DOHH2 (cell line): ENCODE results near the gene RACGAP1.
A peak's percentile ranks its signal among the peaks of the same experiment; 100 is the strongest.

Source experiments
- H3F3A ChIP-seq: fragments of 200-600 bp; sonication (generic), shearing (Covaris generic); 2 replicates; pipeline ENCODE4 v1.6.0; 2016; ENCODE audit warnings: antibody characterized with exemption, mild to moderate bottlenecking; ENCODE audit not compliant: control insufficient read depth, insufficient read depth
- H3K27ac ChIP-seq: fragments of 200-600 bp; sonication (generic); 2 replicates; pipeline ENCODE4 v1.5.1; 2014; ENCODE audit warnings: low read depth, mild to moderate bottlenecking, low read length, moderate library complexity
- H3K27me3 ChIP-seq: fragments of 200-600 bp; sonication (generic); 2 replicates; pipeline ENCODE4 v1.6.1; 2014; ENCODE audit warnings: mild to moderate bottlenecking, low read length, mixed read lengths; ENCODE audit not compliant: control insufficient read depth
- H3K36me3 ChIP-seq: fragments of 200-600 bp; sonication (generic); 2 replicates; pipeline ENCODE4 v1.6.1; 2014; ENCODE audit warnings: mild to moderate bottlenecking, low read length, moderate library complexity, mixed read lengths; ENCODE audit not compliant: control insufficient read depth
- H3K4me1 ChIP-seq: fragments of 200-600 bp; sonication (generic); 2 replicates; pipeline ENCODE4 v1.6.1; 2014; ENCODE audit warnings: mild to moderate bottlenecking, low read length, mixed read lengths; ENCODE audit not compliant: control insufficient read depth
- H3K4me2 ChIP-seq: fragments of 200-600 bp; sonication (generic); 2 replicates; pipeline ENCODE4 v1.6.0; 2014; ENCODE audit warnings: mild to moderate bottlenecking, low read length, moderate library complexity
- H3K4me3 ChIP-seq: fragments of 200-600 bp; sonication (generic); 2 replicates; pipeline ENCODE4 v1.5.1; 2014; ENCODE audit warnings: mild to moderate bottlenecking, low read length, mixed read lengths
- H3K79me2 ChIP-seq: fragments of 200-600 bp; sonication (generic); 2 replicates; pipeline ENCODE4 v1.6.1; 2014; ENCODE audit warnings: mild to moderate bottlenecking, low read length, mixed read lengths; ENCODE audit not compliant: control insufficient read depth
- H3K9me2 ChIP-seq: fragments of 200-600 bp; sonication (generic); replicated peaks from 2 replicates; pipeline ENCODE4 v1.6.1; 2014; ENCODE audit warnings: mild to moderate bottlenecking, low read length, mixed read lengths; ENCODE audit not compliant: control insufficient read depth
- H3K9me3 ChIP-seq: fragments of 200-600 bp; sonication (generic); 2 replicates; pipeline ENCODE4 v1.6.1; 2014; ENCODE audit warnings: antibody characterized with exemption, low read length, mixed read lengths; ENCODE audit not compliant: control insufficient read depth, insufficient read depth
- H4K20me1 ChIP-seq: fragments of 200-600 bp; sonication (generic); 2 replicates; pipeline ENCODE4 v1.6.0; 2014; ENCODE audit warnings: low read depth, mild to moderate bottlenecking, antibody characterized with exemption, low read length, moderate library complexity; ENCODE audit not compliant: control insufficient read depth, insufficient read depth
- CTCF ChIP-seq: fragments of 200-600 bp; sonication (generic); IDR thresholded peaks from one replicate; pipeline ENCODE4 v1.5.1; 2014; ENCODE audit warnings: antibody characterized with exemption, mild to moderate bottlenecking, low read depth, low read length; ENCODE audit not compliant: poor library complexity, severe bottlenecking
- EZH2phosphoT487 ChIP-seq: fragments of 200-600 bp; sonication (generic); IDR thresholded peaks from 2 replicates; pipeline ENCODE4 v1.6.1; 2017; ENCODE audit warnings: borderline replicate concordance, mild to moderate bottlenecking, antibody characterized with exemption, low read length, moderate library complexity, mixed read lengths

Gene RACGAP1

DNA sequence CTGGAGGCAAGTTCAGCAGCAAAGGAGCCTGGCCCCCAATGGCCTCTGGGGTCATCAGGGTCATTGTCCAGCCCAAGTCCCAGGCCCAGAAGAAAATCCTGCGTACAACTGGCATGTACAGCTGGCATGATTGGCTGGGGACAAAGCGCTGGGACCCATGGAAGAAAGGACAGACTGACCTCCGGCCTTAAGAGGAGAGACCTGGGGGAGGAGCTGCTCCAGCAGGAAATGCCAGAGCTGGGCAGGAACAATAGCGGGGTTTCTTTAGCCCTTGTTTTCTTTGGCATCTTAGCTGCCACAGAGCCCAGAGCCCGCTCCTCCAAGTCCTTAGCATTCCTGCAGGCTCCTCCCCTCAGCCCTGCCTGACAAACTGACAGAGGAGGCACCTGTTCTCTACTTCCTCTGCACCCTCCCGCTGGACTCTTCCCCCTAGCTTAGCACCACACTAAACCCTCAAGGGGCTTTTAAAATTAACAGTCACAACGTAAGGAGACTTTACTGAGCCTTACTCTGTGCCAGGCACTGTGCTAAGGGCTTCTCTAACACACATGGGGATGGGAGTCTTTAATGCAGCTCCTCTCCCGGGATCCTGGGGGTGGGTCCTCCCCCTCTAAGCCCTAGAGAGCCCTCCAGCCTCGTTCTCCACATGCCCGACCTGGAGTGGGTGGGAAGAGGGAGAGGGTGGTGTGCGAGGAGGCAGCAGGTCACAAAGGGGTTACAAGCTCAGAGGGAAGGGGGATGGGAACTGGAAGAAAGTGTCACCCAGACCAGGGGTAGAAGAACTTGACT lies 65.4 kb downstream of the RACGAP1 start:
- Histone ChIP-seq H3K9me2 (no peaks in the 10 kb centered on the region), H3K27ac (no peak overlapping the region), H4K20me1 (no peaks in the 10 kb centered on the region), H3K9me3 (no peaks in the 10 kb centered on the region), H3K4me3 (no peak overlapping the region), H3F3A (no peaks in the 10 kb centered on the region), H3K27me3 (peaks cover 19% of the 10 kb centered on the region), H3K4me1 (peaks cover 8% of the 10 kb centered on the region), H3K79me2 (no peaks in the 10 kb centered on the region), H3K4me2 (peak overlapping the region; percentile 29), H3K36me3 (no peaks in the 10 kb centered on the region)
- TF ChIP-seq CTCF (no peak), EZH2phosphoT487 (no peak)

DNA sequence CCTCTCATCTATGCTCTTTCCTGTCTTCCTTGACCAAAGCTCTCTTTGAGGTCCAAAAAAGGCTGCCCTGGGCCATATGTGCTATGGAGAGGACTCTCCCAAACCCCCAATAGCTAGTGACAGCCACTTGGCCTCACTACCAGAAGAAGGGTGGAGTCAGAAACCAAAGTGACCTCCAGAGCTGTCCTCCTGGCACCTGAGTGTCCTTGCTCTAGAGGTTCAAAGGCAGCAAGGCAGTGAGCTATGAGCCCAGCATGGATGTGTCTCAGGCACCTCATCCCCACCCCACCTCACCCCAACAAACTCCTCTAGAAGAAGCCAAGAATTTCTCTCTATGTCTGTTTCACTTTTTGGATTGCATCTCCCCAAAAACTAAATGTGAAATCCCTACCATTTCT lies 67.7 kb downstream of the RACGAP1 start:
- Histone ChIP-seq H3K4me1 (peaks cover 8% of the 10 kb centered on the region), H4K20me1 (no peaks in the 10 kb centered on the region), H3K27ac (no peak overlapping the region), H3K4me3 (no peak overlapping the region), H3K9me2 (no peaks in the 10 kb centered on the region), H3K9me3 (no peaks in the 10 kb centered on the region), H3K79me2 (no peaks in the 10 kb centered on the region), H3K4me2 (no peak overlapping the region), H3K36me3 (no peaks in the 10 kb centered on the region), H3F3A (no peaks in the 10 kb centered on the region), H3K27me3 (peaks cover 18% of the 10 kb centered on the region)
- no peak for TF ChIP-seq EZH2phosphoT487
- TF ChIP-seq CTCF, result no peak

DNA sequence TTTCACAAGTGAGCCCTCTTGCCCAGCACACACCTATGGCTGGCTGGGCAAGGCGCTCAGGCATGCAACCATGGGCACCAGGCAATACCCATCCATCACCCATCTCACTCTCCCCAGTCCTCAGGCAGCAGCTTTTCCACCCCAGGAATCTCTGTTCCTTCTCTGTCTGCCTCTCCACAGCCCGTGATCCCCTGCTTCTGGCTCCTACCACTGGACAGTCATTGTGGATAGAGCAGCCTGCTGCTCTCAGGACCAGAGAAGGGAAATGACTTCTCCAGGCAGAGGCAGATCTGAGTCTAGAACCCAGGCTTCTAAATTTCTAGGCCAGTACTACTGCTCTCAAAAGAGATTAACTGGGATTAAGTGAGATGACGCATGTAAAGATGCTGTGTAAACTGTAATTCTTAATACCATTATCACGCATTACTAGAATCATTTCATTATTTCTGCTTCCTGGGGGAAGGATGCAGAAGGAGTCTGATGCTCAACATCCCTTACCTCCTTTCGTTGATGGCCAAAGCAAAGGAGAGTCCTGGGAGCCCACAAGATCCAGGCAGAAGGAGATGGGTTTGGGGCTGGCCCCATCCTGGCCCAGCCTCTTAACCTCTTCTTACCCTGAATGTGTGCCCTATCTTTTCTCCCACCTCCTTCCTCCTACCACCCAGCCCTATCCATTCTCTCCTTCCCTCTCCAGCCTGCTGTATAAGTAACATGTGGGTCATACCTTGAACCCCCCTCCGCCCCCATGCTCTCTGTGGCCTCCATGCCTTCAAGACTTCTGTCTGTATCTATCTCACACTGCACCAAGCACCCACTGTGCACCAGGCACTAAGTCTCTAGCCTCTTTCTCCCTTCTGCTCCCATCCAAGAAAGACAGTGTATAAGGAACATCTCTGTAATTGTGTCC lies 68.4 kb downstream of the RACGAP1 start:
- Histone ChIP-seq H4K20me1 (no peaks in the 10 kb centered on the region), H3K9me2 (no peaks in the 10 kb centered on the region), H3K9me3 (no peaks in the 10 kb centered on the region), H3K4me3 (no peak overlapping the region), H3K4me2 (no peak overlapping the region), H3K36me3 (no peaks in the 10 kb centered on the region), H3K27me3 (peaks cover 18% of the 10 kb centered on the region), H3K79me2 (no peaks in the 10 kb centered on the region), H3K27ac (no peak overlapping the region), H3K4me1 (peaks cover 8% of the 10 kb centered on the region), H3F3A (no peaks in the 10 kb centered on the region)
- no peak for TF ChIP-seq CTCF
- TF ChIP-seq EZH2phosphoT487, result no peak
